Measurements from ENCODE around the gene LMX1B. TPM values are rescaled to one million over a fixed set of nuclear protein-coding genes. Genes with fewer than 3 reads are reported as not detected.

The LMX1B gene
- total RNA-seq, 1 experiment from 2014 or later, result 0.55 TPM

DNA sequence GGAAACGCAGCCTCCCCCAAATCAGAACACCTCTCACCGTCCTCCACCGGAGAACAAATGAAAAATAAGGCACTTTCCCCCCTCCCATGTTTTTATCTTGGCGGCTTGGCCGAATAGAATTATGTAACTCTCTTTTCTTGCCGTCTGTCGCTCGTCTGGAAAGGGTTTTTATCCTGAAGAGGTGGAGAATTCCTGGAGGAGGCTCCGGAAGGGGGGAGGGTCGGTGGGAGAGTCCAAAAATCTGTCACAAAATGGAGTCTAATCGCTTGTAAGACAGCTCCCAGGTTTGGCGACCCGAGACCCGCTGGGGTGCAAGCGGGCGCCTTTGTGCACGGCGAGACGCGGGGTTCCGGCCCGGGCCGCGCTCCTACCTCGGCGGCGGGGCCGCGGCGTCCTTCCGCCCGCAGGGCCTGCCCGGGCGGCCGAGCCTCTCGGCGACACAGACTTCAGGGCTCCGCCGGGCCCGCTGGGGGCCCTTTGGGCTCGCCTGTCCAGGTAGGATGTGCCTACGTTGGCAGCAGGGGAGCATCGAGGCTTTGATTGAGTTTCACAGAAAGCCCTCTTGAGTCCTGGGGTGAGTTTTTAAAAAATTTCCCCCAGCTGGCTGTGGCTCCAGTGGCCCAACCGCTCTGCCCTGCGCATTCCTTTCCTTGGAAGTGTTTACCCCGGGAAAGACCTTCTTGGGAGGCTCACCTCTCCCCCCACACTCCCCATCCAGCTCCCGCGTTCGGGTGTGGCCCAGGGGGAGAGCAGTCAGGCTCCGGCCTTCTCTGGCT lies 5.0 kb downstream of the LMX1B start:
- H3K4me1 ChIP-seq (ENCODE audit: insufficient read depth, low read length), result no peaks in the 10 kb centered on the region
- ATAC-seq, result no peak
- no peak overlapping the region for H3K4me3 ChIP-seq (ENCODE audit: low read length)
- H4K20me1 ChIP-seq (ENCODE audit: low read length), result no peaks in the 10 kb centered on the region
- CTCF ChIA-PET, result no interaction called here
- POLR2A ChIA-PET (ENCODE audit: unreplicated experiment), result no interaction called here
- no peaks in the 10 kb centered on the region for H3F3A ChIP-seq (ENCODE audit: low read length, unreplicated experiment)
- no peaks in the 10 kb centered on the region for H3K9me3 ChIP-seq (ENCODE audit: low read length)
- no peak for TF ChIP-seq EZH2 (IDR thresholded peaks at IDR 0.05; ENCODE audit: low read length, unreplicated experiment)
- H2AFZ ChIP-seq (ENCODE audit: low read length), result no peak overlapping the region
- peaks cover under 1% of the 10 kb centered on the region; the same call in 1 of the 2 replicates for H3K27me3 ChIP-seq (ENCODE audit: low read length)
- no TSS peak for BruUV-seq (replicated peaks)
- no peak for DNase-seq
- H3K27ac ChIP-seq (ENCODE audit: low read length), result no peak overlapping the region
- H3K79me2 ChIP-seq (ENCODE audit: low read length), result no peaks in the 10 kb centered on the region
- H3K36me3 ChIP-seq (ENCODE audit: low read depth, low read length), result no peaks in the 10 kb centered on the region
- no peak overlapping the region for H3K9ac ChIP-seq (ENCODE audit: low read length)
- intact Hi-C loops (cut with micrococcal nuclease), result no loop called here
- H3K9me2 ChIP-seq (replicated peaks; ENCODE audit: low read length), result no peaks in the 10 kb centered on the region
- no peak overlapping the region for H3K4me2 ChIP-seq (ENCODE audit: low read length)

GRCh38 chr9:126619361-126620135 lies 5.8 kb downstream of the LMX1B start:
- Histone ChIP-seq H3K9ac (ENCODE audit: low read length) (no peak overlapping the region), H3F3A (ENCODE audit: low read length, unreplicated experiment) (no peaks in the 10 kb centered on the region), H3K27ac (ENCODE audit: low read length) (no peak overlapping the region), H3K79me2 (ENCODE audit: low read length) (no peaks in the 10 kb centered on the region), H3K27me3 (ENCODE audit: low read length) (peaks cover 9% of the 10 kb centered on the region), H3K4me1 (ENCODE audit: insufficient read depth, low read length) (no peaks in the 10 kb centered on the region), H3K36me3 (ENCODE audit: low read depth, low read length) (no peaks in the 10 kb centered on the region), H3K4me2 (ENCODE audit: low read length) (no peak overlapping the region), H3K9me2 (replicated peaks; ENCODE audit: low read length) (no peaks in the 10 kb centered on the region), H3K4me3 (ENCODE audit: low read length) (no peak overlapping the region), H3K9me3 (ENCODE audit: low read length) (no peaks in the 10 kb centered on the region), H4K20me1 (ENCODE audit: low read length) (no peaks in the 10 kb centered on the region), H2AFZ (ENCODE audit: low read length) (no peak overlapping the region)
- BruUV-seq (replicated peaks), result no TSS peak
- no peak for TF ChIP-seq EZH2phosphoT487 (IDR thresholded peaks at IDR 0.05; ENCODE audit: borderline replicate concordance, low read length)
- TF ChIP-seq, protein P1, sequence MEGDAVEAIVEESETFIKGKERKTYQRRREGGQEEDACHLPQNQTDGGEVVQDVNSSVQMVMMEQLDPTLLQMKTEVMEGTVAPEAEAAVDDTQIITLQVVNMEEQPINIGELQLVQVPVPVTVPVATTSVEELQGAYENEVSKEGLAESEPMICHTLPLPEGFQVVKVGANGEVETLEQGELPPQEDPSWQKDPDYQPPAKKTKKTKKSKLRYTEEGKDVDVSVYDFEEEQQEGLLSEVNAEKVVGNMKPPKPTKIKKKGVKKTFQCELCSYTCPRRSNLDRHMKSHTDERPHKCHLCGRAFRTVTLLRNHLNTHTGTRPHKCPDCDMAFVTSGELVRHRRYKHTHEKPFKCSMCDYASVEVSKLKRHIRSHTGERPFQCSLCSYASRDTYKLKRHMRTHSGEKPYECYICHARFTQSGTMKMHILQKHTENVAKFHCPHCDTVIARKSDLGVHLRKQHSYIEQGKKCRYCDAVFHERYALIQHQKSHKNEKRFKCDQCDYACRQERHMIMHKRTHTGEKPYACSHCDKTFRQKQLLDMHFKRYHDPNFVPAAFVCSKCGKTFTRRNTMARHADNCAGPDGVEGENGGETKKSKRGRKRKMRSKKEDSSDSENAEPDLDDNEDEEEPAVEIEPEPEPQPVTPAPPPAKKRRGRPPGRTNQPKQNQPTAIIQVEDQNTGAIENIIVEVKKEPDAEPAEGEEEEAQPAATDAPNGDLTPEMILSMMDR (conservative IDR thresholded peaks at IDR 0.05; ENCODE audit: low read depth, low read length), result no peak
- no peak for TF ChIP-seq EZH2 (IDR thresholded peaks at IDR 0.05; ENCODE audit: low read length, unreplicated experiment)
- intact Hi-C loops (cut with micrococcal nuclease), result no loop called here
- ChIA-PET CTCF (no interaction called here), POLR2A (ENCODE audit: unreplicated experiment) (no interaction called here)
- ATAC-seq (no peak), DNase-seq (no peak)

GRCh38 chr9:126620478-126620877 lies 6.8 kb downstream of the LMX1B start:
- Histone ChIP-seq H3K9me3 (ENCODE audit: low read length) (no peaks in the 10 kb centered on the region), H3K79me2 (ENCODE audit: low read length) (no peaks in the 10 kb centered on the region), H3K9ac (ENCODE audit: low read length) (no peak overlapping the region), H3K9me2 (replicated peaks; ENCODE audit: low read length) (no peaks in the 10 kb centered on the region), H3K4me3 (ENCODE audit: low read length) (no peak overlapping the region), H4K20me1 (ENCODE audit: low read length) (no peaks in the 10 kb centered on the region), H2AFZ (ENCODE audit: low read length) (no peak overlapping the region), H3K27ac (ENCODE audit: low read length) (no peak overlapping the region), H3K4me1 (ENCODE audit: insufficient read depth, low read length) (no peaks in the 10 kb centered on the region), H3F3A (ENCODE audit: low read length, unreplicated experiment) (no peaks in the 10 kb centered on the region), H3K27me3 (ENCODE audit: low read length) (peaks cover 18% of the 10 kb centered on the region), H3K36me3 (ENCODE audit: low read depth, low read length) (no peaks in the 10 kb centered on the region), H3K4me2 (ENCODE audit: low read length) (no peak overlapping the region)
- POLR2A ChIA-PET (ENCODE audit: unreplicated experiment), result no interaction called here
- BruUV-seq (replicated peaks), result no TSS peak
- no peak for DNase-seq
- TF ChIP-seq EZH2phosphoT487 (IDR thresholded peaks at IDR 0.05; ENCODE audit: borderline replicate concordance, low read length), result no peak
- TF ChIP-seq, protein P1 (conservative IDR thresholded peaks at IDR 0.05; ENCODE audit: low read depth, low read length), result no peak
- TF ChIP-seq EZH2 (IDR thresholded peaks at IDR 0.05; ENCODE audit: low read length, unreplicated experiment), result no peak
- intact Hi-C loops (cut with micrococcal nuclease), result no loop called here
- ATAC-seq, result no peak
- CTCF ChIA-PET, result no interaction called here
